BE2C (cell line): Measurements from ENCODE around the gene NEUROG1. TPM values are rescaled to one million over a fixed set of nuclear protein-coding genes. Genes with fewer than 3 reads are reported as not detected.
A peak's percentile ranks its signal among the peaks of the same experiment; 100 is the strongest.

Source experiments
- DNase-seq: peaks from one replicate; pipeline ENCODE4 v3.0.0-alpha.2; 2020
- H3K27me3 ChIP-seq: fragments of 250-450 bp; sonication (Bioruptor Pico); 2 replicates; pipeline ENCODE4 v1.5.1; 2020; ENCODE audit warnings: mild to moderate bottlenecking
- H3K36me3 ChIP-seq: fragments of 250-450 bp; sonication (Bioruptor Pico); 2 replicates; pipeline ENCODE4 v1.5.1; 2020; ENCODE audit warnings: mild to moderate bottlenecking
- H3K4me1 ChIP-seq: fragments of 250-450 bp; sonication (Bioruptor Pico); 2 replicates; pipeline ENCODE4 v1.5.1; 2020
- H3K4me3 ChIP-seq: 2 replicates; pipeline ENCODE4 v1.5.1; 2011; ENCODE audit warnings: low read depth, low read length
- H3K9me3 ChIP-seq: fragments of 250-450 bp; sonication (Bioruptor Pico); 2 replicates; pipeline ENCODE4 v1.5.1; 2020
- CTCF ChIP-seq: IDR thresholded peaks from 2 replicates; pipeline ENCODE4 v1.5.1; 2012; ENCODE audit warnings: mild to moderate bottlenecking, low read depth, low read length
- polyA plus RNA-seq: library from polyadenylated mRNA; unstranded; fragments of >200 nt; gene quantifications from one replicate; pipeline ENCODE4 v1.2.1, GENCODE V29; 2012; ENCODE audit warnings: low read depth, missing spikeins; ENCODE audit not compliant: insufficient read length, insufficient read depth

NEUROG1 gene
- not detected for polyA plus RNA-seq

DNA sequence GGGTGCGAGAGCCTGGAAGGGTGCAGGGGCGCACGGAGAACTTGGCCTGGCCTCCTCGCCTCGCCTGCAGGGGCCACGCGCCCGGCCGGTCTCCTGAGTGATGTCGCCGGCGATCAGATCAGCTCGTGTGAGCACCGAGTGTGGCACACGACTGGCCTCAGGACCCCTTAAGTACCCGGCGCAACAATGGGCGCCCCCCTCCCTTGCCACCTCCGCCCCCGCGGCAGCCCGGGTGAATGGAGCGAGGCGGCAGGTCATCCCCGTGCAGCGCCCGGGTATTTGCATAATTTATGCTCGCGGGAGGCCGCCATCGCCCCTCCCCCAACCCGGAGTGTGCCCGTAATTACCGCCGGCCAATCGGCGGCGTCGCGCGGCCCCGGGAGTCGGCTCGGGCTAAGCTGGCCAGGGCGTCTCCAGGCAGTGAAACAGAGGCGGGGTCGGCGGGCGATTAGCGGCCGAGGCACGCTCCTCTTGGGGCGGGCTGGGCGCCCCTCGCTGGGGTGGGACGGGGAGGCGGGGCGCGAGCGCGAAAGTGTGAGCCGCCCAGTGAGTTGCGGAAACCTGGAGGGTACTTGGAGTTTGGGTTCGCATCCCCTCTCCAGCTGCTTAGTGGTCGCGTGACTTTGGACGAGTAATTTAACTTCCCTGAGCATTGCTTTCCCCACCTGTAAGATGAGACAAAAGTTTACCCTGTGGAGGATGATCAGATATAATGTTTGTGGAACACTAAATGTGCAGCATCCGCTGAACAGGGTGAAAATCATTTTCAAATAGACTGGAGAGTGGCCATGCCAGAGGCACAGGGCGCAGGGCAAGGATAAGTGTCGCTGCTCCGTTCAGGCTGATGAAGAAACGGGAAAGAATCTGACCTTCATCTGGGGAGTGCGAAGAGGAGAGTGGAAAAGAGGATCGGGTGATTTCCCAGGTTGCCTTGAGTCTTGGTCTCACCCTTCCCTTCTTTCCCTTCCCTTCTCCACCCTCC, at the start of gene NEUROG1:
TSS of gene NEUROG1 (minus strand) at position 145 of the 982 bp plus-strand sequence. CDS start 274 bp downstream, outside the sequence.
- Histone ChIP-seq H3K4me1 (no peaks in the 10 kb centered on the region), H3K27me3 (peaks cover 81% of the 10 kb centered on the region), H3K9me3 (no peaks in the 10 kb centered on the region), H3K36me3 (no peaks in the 10 kb centered on the region), H3K4me3 (no peak within 1 kb of the TSS)
- no peak for TF ChIP-seq CTCF
- DNase-seq = peak; percentile 28

GRCh38 chr5:135584918-135585317, 49.2 kb upstream of the NEUROG1 start:
- no peaks in the 10 kb centered on the region for H3K4me1 ChIP-seq
- TF ChIP-seq CTCF = no peak
- H3K36me3 ChIP-seq = no peaks in the 10 kb centered on the region
- no peak for DNase-seq
- no peaks in the 10 kb centered on the region for H3K9me3 ChIP-seq
- no peak overlapping the region for H3K4me3 ChIP-seq
- peaks cover 31% of the 10 kb centered on the region for H3K27me3 ChIP-seq

GRCh38 chr5:135584276-135584675, 48.5 kb upstream of the NEUROG1 start:
- Histone ChIP-seq H3K36me3 (no peaks in the 10 kb centered on the region), H3K4me3 (no peak overlapping the region), H3K9me3 (no peaks in the 10 kb centered on the region), H3K4me1 (no peaks in the 10 kb centered on the region), H3K27me3 (peaks cover 36% of the 10 kb centered on the region)
- no peak for TF ChIP-seq CTCF
- no peak for DNase-seq

DNA sequence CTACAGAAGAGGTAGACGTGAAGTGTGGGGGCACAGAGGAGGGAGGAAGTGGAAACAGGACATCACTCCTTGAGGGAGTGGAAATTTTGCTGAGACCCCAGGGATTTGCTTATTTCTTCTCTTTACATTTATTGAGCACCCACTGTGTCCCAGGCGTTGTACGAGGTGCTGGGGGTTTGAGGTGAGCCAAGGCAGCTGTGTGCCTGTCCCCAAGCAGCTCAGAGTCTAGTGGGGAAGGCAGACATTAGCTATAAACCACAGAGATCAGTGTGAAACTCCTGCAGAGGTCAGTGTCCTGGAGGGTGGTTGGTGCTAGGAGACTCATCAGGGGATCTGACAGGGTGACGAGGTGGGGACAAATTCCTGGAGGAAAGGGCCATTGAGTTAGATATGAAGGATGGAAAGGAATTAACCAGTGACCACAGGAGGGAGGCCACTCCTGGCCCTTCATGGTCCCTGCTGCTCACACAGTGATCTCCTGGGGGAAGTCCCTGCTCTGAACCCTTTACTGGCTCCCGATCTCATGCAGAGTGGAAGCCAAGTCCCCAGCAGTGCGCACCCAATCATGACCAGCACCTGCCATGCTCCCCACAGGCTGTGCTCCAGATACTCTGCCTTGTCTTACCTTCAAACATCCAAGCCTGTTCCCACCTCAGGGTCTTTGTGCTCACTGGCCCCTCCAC, 46.5 kb upstream of the NEUROG1 start:
- no peak for DNase-seq
- peaks cover 41% of the 10 kb centered on the region for H3K27me3 ChIP-seq
- H3K4me3 ChIP-seq = no peak overlapping the region

DNA sequence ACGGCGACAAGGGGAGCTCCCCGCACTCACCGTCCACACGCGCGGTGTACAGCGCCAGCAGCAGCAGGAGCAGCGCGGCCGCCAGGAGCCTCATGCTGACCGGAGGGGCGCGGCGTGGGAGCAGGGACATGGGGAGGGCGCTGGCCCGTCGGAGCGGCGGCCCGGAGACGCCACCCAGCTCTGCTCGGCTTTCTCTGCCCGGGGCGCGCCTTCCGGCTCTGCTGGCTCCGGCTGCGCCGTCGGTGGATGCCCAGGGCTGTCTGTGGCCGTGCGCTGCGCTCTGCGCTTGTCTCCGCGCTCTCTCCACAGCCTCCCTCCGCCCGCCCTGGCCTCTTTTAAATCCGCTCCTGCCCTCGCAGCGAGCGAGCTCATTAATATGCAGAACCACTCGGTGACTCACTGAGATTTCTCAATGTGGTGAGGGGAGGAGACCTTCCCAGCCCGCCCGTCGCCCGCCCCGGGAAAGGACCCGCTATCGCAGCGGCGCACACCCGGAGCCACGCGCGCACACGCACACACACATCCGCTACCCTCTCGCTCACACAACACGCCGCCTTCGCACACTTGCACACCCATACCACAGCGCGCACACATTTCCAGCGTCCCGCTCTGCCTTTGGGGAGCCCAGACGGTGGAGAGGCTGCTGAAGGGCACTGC, 43.0 kb upstream of the NEUROG1 start, which contains the start of gene CXCL14:
TSS of gene CXCL14 (minus strand) at position 307 of the 657 bp plus-strand sequence. CDS start at position 94, 213 bp downstream.
- H3K4me3 ChIP-seq = no peak within 1 kb of the TSS
- H3K27me3 ChIP-seq = peaks cover 32% of the 10 kb centered on the region
- no peaks in the 10 kb centered on the region for H3K9me3 ChIP-seq
- H3K36me3 ChIP-seq = no peaks in the 10 kb centered on the region
- H3K4me1 ChIP-seq = no peaks in the 10 kb centered on the region
- no peak for DNase-seq
- no peak for TF ChIP-seq CTCF

More for the DNA sequence above, 46.5 kb upstream of the NEUROG1 start:
- Histone ChIP-seq H3K36me3 (no peaks in the 10 kb centered on the region), H3K4me1 (no peaks in the 10 kb centered on the region), H3K9me3 (no peaks in the 10 kb centered on the region)
- no peak for TF ChIP-seq CTCF
